HEK293T (cell line): Measurements from ENCODE around the gene RIMOC1.

Source experiments
- ARNT ChIP-seq: fragments of 450-650 bp; IDR thresholded peaks from 2 replicates; pipeline ENCODE4 v1.6.1; 2017; ENCODE audit warnings: mild to moderate bottlenecking
- BHLHE40 ChIP-seq: fragments of 450-650 bp; IDR thresholded peaks from 2 replicates; pipeline ENCODE4 v1.6.1; 2016; ENCODE audit warnings: mild to moderate bottlenecking, moderate library complexity, borderline replicate concordance
- FOXK2 ChIP-seq: fragments of 450-650 bp; IDR thresholded peaks from 2 replicates; pipeline ENCODE4 v1.6.1; 2016; ENCODE audit warnings: mild to moderate bottlenecking
- FOXM1 ChIP-seq: fragments of 450-650 bp; IDR thresholded peaks from 2 replicates; pipeline ENCODE4 v1.6.1; 2017; ENCODE audit warnings: mild to moderate bottlenecking, borderline replicate concordance
- L3MBTL2 ChIP-seq: fragments of 450-650 bp; conservative IDR thresholded peaks from 2 replicates; pipeline ENCODE4 v1.6.1; 2016; ENCODE audit warnings: mild to moderate bottlenecking

DNA sequence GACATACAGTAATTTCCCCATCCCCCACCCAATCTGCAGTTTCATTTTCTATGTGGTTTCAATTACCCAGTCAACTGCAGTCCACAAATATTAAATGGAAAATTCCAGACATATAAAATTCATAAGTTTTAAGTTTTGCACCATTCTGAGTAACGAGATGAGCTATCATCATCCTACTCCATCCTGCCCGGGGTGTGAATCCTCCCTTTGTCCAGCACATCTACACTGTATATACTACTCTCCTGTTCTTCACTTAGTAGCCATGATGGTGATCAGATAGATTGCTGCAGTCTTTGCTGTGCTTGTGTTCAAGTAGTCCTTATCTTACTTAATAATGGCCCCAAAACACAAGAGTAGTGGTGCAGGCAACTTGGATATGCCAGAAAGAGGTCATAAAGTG, 45.3 kb upstream of the RIMOC1 start:
- TF ChIP-seq BHLHE40: no peak
- TF ChIP-seq FOXK2: no peak
- no peak for TF ChIP-seq ARNT
- TF ChIP-seq FOXM1: no peak
- TF ChIP-seq L3MBTL2: no peak
